ENCODE measurements around the gene USP33.
"Not testable (repeated sequence)": the region's sequence is repeated elsewhere in the genome, so short reads cannot be mapped to it uniquely, and the experiment has no call there.

The USP33 gene

DNA sequence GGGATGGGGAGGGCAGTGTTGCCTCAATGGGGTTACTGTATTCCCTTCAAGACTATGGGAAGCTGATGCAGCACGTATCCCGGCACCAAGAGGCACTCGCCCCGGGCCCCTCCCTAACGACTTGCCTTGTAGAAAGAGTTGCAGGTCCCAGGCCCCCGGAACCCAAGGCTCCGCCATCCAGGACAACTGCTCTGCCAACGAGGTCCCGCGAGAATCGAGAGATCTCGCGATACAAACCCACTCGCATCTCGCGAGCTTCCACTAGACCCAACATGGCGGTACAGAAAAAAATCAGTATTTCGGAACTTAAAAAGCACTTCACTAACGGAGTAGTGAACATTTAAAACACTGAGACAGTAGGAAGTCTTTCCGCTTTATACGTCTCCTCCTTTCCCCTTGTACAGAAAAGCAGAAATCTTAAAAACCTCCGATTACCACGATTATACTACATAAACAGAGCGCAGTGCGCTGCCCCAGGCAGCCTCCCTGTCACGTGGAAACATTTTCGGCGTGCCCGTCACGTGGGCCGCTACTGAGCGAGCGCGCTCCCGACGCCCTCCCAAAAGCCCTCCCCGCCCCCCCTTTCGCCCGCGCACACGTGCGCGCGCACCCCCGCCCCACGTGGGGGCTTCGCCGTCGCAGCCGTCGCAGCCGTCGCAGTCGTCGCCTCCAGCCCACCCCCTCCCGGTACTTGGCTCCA is 77.0 kb downstream of the USP33 start, which contains the start of gene ZZZ3:
Gene ZZZ3 (minus strand): TSS at position 199 of the 700 bp plus-strand sequence. CDS start 49,304 bp downstream, outside the sequence.
- in situ Hi-C loops (cut with MboI; ENCODE audit: low pct_unique_long_range_greater_than_20kb, low sequenced_read_pairs, unreplicated experiment), result no loop called here
- DNase-seq (ENCODE audit: low spot score), result peak; percentile 93
- TF ChIP-seq, protein P1, sequence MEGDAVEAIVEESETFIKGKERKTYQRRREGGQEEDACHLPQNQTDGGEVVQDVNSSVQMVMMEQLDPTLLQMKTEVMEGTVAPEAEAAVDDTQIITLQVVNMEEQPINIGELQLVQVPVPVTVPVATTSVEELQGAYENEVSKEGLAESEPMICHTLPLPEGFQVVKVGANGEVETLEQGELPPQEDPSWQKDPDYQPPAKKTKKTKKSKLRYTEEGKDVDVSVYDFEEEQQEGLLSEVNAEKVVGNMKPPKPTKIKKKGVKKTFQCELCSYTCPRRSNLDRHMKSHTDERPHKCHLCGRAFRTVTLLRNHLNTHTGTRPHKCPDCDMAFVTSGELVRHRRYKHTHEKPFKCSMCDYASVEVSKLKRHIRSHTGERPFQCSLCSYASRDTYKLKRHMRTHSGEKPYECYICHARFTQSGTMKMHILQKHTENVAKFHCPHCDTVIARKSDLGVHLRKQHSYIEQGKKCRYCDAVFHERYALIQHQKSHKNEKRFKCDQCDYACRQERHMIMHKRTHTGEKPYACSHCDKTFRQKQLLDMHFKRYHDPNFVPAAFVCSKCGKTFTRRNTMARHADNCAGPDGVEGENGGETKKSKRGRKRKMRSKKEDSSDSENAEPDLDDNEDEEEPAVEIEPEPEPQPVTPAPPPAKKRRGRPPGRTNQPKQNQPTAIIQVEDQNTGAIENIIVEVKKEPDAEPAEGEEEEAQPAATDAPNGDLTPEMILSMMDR (IDR thresholded peaks at IDR 0.05; ENCODE audit: extremely low read depth, insufficient read depth, missing control alignments), result no peak

DNA sequence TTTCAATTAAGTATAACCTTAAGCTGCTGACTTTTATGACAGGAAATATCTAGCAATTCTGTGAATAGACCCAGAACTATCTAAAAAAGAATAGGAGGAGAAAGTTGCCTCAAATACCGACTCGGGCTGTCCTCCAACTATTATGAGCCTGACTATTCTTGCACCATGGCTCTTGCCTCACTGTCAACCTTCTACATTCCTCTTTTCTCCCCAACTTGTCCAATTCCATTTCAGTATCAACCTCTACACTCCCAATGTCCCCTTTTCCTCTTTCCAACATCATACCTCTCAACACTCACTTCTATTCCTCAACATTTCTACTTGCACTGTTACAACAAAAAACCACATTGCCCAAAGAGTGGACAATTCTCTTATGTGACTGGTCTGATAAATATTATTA is 79.5 kb downstream of the USP33 start:
- no peak for DNase-seq (ENCODE audit: low spot score)
- TF ChIP-seq, protein P1 (IDR thresholded peaks at IDR 0.05; ENCODE audit: extremely low read depth, insufficient read depth, missing control alignments), result no peak
- in situ Hi-C loops (cut with MboI; ENCODE audit: low pct_unique_long_range_greater_than_20kb, low sequenced_read_pairs, unreplicated experiment), result no loop called here

DNA sequence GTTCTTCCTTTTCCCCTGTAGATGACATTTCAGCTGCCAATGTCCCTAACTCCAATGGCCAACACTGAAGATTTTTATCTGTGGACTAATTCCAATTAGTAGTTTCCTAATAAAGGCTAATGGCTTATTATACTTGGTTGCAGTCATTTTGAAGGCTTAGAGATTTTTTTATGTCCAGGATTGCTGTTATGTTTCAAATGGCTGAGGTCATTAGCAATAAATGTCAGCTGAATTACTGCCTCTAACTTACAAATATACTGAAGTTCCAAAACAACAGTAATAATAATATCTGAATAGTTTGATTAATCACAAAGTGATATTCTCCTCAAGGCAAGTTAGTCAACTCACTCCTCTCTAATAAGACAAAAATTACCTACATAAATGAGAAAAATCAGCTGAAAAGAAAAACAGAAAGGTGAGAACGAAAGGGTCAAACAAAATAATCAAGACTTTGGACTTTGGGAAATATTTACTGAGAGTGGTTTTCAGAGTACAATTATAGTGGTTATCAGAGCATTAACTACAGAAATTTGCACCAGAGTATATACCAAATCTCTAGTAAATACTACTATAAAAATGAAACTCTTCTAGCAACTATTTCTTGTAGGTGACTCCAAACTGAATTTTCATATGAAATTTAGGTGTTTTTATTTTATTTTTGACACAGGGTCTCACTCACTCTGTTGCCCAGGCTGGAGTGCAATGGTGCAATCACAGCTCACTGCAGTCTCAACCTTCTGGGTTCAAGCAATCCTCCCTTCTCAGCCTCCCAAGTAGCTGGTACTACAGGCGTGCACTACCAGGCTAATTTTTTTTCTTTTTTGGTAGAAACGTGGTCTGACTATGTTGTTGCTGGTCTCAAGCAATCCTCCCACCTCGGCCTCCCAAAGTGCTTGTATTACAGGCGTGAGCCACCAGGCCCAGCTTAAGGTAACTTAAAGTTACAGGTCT is 80.7 kb downstream of the USP33 start:
- no peak for DNase-seq (ENCODE audit: low spot score)
- TF ChIP-seq, protein P1 (IDR thresholded peaks at IDR 0.05; ENCODE audit: extremely low read depth, insufficient read depth, missing control alignments), result no peak
- in situ Hi-C loops (cut with MboI; ENCODE audit: low pct_unique_long_range_greater_than_20kb, low sequenced_read_pairs, unreplicated experiment), result no loop called here

DNA sequence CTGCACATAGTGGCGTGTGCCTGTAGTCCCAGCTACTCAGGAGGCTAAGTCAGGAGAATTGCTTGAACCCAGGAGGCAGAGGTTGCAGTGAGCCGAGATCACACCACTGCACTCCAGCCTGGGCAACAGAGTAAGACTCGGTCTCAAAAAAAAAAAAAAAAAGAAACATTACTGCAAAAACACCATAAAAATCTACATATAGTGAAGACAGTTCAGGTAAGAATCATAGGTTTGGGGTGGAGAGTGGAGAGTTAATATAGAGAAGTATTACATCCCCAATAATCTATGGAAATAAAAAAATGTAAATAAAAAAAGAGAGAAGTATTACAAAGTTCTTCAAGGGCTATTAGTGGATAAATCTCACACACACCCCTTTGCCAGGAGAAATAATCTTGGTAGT is 84.8 kb downstream of the USP33 start:
- in situ Hi-C loops (cut with MboI; ENCODE audit: low pct_unique_long_range_greater_than_20kb, low sequenced_read_pairs, unreplicated experiment); DNase-seq (ENCODE audit: low spot score): not testable (repeated sequence)

DNA sequence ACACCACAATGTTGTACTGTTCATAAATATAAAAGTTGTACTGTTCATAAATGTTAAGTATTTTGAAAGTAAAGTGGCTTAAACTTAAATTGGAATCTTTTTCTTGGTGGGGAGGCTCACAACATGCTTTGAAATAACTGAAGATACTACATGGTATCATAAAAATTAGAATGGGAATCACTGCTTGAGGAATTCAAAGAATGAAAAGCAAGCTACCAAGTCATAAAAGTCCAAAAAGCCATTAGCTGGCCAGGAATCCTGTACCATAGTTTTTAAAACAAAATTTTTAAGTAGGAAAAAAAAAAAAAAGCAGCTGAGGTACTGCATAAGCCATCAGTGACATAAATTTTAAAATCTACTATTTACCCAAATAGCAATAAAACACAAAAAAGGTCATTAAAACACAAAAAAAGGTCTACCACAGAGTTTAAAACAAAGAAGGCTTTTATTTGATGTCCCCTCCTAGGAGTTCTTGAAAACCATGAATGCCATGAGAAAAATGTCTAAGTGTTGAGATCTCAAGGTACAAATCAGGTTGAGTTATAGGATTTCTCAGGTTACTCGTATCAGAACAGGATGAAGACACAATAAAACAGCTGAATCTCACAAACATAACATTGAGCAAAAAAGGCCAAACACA is 85.8 kb downstream of the USP33 start:
- TF ChIP-seq, protein P1 (IDR thresholded peaks at IDR 0.05; ENCODE audit: extremely low read depth, insufficient read depth, missing control alignments), result no peak
- no peak for DNase-seq (ENCODE audit: low spot score)
- in situ Hi-C loops (cut with MboI; ENCODE audit: low pct_unique_long_range_greater_than_20kb, low sequenced_read_pairs, unreplicated experiment), result no loop called here

DNA sequence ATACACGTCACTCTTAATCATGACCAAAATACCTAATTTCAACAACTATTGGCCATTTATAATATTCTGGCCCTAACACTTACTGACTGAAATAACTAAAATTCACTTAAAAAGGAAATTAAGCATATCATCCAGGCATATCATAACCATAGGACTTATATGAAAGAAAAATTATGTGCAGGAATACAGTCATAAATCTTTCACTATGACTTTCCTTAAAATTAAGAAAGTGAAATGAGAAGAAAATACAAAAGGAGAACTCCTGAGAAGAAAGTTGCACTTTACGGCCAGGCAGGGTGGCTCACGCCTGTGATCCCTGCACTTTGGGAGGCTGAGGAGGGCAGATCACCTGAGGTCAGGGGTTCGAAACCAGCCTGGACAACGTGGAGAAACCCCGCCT is 86.6 kb downstream of the USP33 start:
- no peak for DNase-seq (ENCODE audit: low spot score)
- in situ Hi-C loops (cut with MboI; ENCODE audit: low pct_unique_long_range_greater_than_20kb, low sequenced_read_pairs, unreplicated experiment), result no loop called here
- TF ChIP-seq, protein P1 (IDR thresholded peaks at IDR 0.05; ENCODE audit: extremely low read depth, insufficient read depth, missing control alignments), result no peak

Data from GM13977 (cell line).